DMS 273 (cell line): Measurements from ENCODE around the gene SPON1.
A peak's percentile ranks its signal among the peaks of the same experiment; 100 is the strongest.
"Not testable (repeated sequence)": the region's sequence is repeated elsewhere in the genome, so short reads cannot be mapped to it uniquely, and the experiment has no call there.

Experiments used
- DNase-seq: peaks from one replicate; lab custom pipeline; 2025; ENCODE audit not compliant: unreplicated experiment; lab: John Stamatoyannopoulos, UW

Gene SPON1

GRCh38 chr11:13974631-13975030 lies 12.1 kb downstream of the SPON1 start:
- no peak for DNase-seq

- DNase-seq = no peak
Measured at GRCh38 chr11:13983081-13983751, 20.7 kb downstream of the SPON1 start.

- no peak for DNase-seq
Measured at GRCh38 chr11:13984616-13985450, 22.3 kb downstream of the SPON1 start.

- not testable (repeated sequence) for DNase-seq
Measured at GRCh38 chr11:13986695-13987094, 24.2 kb downstream of the SPON1 start.

GRCh38 chr11:13992158-13992856 lies 29.8 kb downstream of the SPON1 start:
- DNase-seq = not testable (repeated sequence)

- no peak for DNase-seq
Measured at GRCh38 chr11:13993096-13993765, 30.7 kb downstream of the SPON1 start.

- no peak for DNase-seq
Measured at GRCh38 chr11:13997881-13998280, 35.4 kb downstream of the SPON1 start.

GRCh38 chr11:13999704-14000103 lies 37.2 kb downstream of the SPON1 start:
- no peak for DNase-seq

GRCh38 chr11:14001597-14001996 lies 39.1 kb downstream of the SPON1 start:
- DNase-seq = no peak

- DNase-seq = no peak
Measured at GRCh38 chr11:14007566-14007965, 45.0 kb downstream of the SPON1 start.

- DNase-seq = no peak
Measured at GRCh38 chr11:14010665-14011064, 48.1 kb downstream of the SPON1 start.

GRCh38 chr11:14012846-14013245 lies 50.3 kb downstream of the SPON1 start:
- DNase-seq = no peak

- no peak for DNase-seq
Measured at GRCh38 chr11:14015711-14016110, 53.2 kb downstream of the SPON1 start.

- no peak for DNase-seq
Measured at GRCh38 chr11:14018441-14018840, 55.9 kb downstream of the SPON1 start.

GRCh38 chr11:14021738-14022137 lies 59.2 kb downstream of the SPON1 start:
- DNase-seq = no peak

- DNase-seq = no peak
Measured at GRCh38 chr11:14022251-14022650, 59.7 kb downstream of the SPON1 start.

- DNase-seq = no peak
Measured at GRCh38 chr11:14022821-14023220, 60.3 kb downstream of the SPON1 start.

GRCh38 chr11:14026961-14027360 lies 64.4 kb downstream of the SPON1 start:
- DNase-seq = no peak

- no peak for DNase-seq
Measured at GRCh38 chr11:14027525-14027924, 65.0 kb downstream of the SPON1 start.

GRCh38 chr11:14029440-14029839 lies 66.9 kb downstream of the SPON1 start:
- DNase-seq = peak; percentile 18
